NK-92 (cell line): ENCODE results near the gene LRRC18.

ENCODE experiments used
- DNase-seq: peaks from one replicate; lab custom pipeline; 2025; ENCODE audit not compliant: unreplicated experiment; lab: John Stamatoyannopoulos, UW

Gene LRRC18

DNA sequence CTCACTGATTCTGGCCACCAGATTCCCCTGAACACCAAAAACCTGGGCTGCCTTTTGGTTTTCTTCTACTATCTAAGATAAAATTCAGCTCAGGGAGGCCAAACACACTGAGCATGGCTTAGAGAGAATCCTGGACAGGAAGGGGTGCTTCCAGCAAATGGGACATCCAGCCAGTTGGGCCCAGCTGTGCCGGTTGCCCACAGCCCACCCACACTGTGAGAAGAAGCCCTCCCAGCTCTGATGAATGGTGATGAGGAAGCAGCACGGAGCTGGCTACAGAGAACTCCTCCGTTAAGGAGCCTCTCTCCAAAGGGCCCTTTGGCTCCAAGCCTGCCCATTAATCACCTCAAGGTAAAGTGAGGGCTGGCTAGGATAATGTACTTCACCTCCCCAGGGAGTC lies 15.9 kb downstream of the LRRC18 start:
- no peak for DNase-seq

DNA sequence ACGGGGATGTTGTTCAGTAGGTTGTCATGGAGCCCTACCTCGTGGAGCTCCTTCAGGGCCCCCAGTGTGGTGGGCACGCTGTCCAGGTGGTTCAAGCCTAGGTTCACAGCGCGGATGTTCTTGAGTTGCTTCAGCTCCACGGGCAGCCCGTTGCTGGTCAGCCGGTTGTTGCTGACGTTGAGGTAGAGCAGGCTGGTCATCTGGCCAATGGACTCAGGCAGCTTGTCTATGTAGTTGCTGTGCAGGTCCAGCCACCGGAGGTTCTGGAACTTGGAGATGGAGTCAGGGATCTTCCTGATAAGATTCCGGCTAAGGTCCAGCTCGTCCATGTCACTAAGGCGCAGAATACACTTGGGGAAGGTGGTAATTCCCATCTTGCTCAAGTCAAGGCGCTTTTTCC lies 26.0 kb downstream of the LRRC18 start:
- DNase-seq = no peak

DNA sequence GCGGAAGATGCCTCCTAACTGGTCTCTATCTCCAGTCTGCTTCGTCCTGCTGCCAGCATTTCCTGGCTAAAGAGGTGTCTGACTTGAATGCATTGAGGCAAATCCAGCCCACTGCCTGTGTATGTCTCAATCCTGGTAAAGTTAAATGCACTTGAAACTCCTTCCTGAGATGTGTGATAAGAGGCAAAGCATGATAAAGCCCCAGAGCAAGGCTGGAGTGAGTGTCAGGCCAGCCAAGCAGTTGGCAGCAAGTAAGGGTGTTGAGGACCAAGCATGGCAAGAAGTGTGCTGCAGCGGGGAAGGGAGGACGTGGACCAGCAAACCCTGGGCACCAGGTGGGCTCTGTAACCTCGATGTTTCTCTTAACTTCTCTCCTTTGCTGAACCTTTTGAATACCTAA lies 29.1 kb downstream of the LRRC18 start:
- no peak for DNase-seq

DNA sequence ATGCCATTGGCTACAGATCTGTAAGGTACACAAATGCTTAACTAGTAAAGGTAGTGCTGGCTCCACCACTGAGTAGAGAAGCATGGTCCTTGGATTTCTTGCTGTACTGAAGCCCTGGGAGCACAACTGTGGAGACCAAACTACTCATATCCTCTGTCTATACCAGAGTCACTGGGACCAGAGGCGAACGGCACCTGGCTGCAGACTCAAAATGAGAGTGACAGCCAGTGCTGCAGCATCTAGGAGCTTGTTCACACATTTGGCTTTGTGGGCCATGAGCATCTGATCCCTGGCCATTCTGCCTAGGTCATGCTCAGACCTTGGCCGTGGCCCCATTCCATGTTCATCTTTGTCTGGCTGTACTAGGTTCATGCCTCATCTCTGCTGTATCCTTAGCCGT lies 31.9 kb downstream of the LRRC18 start:
- no peak for DNase-seq

DNA sequence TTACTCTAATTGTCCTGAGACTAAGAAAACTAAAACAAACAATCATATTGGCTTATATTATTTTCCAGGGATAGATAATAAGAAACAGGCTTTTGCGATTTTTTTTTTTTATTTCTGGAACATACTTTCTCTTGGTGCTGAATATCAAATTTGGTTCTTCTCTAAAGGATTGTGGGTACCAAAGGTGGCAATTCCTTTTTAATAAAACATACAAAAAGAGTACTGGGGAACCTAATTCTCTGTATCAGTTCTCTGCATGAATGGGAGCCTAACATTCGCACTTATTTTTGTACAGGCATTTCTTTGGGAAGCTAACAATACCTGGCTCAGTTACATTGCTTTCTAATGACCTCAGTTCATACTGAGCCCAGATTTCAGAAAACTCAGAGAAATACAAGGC lies 32.8 kb downstream of the LRRC18 start:
- DNase-seq = no peak

DNA sequence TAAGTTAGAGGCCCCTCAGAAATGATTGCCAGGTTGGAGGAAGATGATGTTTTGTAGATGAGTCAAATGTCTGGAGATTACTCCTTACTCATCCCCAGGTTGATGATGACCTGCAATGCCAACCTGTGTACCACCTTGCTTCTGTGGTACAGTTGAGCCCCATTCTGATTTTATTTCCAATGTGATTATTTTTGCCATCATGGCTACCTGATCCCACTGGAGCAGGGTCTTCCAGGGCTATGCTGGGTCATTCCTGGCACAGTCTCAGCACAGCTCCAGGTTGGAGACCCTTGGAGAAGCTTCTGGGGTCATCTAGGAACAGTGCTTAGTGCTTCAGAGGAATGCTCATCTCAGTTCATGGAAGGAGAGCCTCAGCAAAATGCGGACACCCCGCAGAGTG lies 34.3 kb downstream of the LRRC18 start:
- DNase-seq = no peak

DNA sequence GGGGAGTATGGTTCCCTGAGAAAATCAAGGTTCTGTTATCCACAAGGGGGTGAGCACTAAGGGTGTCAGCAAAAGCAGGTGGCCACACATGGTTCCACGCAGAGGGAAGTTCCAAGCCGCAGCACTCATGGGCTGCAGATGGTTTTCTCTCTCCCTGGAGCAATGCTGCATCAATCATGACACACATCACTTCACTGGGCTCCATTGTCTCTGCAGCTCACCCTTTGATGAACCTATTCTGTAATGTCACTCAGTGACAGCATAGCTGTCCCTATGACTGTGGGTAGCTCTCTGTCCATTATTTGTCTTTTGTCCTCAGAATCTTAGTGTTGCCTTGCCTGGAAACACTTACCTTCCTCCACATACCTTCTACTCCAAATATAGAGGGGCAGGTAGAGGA lies 34.8 kb downstream of the LRRC18 start:
- no peak for DNase-seq

DNA sequence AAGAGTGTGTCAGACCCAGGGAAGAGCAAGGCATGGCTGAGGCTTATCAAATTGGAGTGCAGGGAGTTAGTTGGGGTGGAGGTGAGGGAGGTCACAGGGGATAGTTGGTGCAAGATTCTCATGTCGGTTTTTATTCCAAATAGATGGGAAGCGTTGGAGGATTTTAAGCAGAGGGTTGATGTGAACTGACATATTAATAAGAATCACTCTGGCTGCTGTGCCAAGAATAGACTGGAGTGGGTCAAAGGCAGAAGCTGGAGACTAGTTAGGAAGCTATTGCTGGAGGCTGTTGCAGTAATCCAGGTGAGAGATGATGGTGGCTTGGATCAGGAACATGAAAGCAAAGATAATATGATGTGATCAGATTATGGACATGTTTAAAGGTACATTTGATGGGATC lies 36.5 kb downstream of the LRRC18 start:
- no peak for DNase-seq

DNA sequence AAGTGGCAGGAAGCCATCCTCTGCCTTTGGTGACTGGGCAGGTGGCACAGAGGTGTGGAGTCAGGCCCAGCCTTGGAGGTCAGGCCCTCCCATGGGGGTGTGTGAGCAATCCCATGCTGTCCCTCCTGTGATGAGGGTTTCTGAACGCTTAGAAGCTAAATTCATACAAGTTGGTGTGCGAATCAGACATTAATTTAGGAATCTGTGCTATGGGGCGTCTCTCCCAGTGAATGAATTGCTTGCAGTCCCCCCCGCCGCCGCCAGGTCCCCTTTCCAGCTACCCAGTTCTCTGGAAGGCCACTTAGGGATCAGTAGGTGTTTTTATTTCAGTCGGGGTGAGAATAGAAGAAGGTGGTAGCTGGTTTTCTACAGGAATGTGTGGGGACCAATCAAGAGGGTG lies 37.5 kb downstream of the LRRC18 start:
- DNase-seq = no peak

DNA sequence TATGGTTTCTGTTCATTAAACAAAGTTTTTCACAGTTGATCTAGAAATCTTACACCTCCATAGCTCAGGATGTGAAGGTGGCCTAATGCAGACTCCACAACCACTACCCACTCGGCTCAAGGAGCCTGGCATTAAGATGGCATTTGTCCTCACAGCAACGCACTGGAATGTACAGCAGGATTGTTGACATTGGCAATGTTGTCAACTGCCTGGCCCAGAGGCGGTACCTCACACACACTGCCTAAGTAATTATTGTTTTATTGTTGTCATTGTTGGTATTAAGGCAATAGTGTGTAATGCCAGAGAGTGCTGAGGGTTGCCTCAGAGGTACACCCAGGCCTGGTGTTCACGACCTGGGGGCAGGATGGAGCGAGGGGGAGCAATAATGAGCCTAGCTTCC lies 38.3 kb downstream of the LRRC18 start:
- DNase-seq = no peak

DNA sequence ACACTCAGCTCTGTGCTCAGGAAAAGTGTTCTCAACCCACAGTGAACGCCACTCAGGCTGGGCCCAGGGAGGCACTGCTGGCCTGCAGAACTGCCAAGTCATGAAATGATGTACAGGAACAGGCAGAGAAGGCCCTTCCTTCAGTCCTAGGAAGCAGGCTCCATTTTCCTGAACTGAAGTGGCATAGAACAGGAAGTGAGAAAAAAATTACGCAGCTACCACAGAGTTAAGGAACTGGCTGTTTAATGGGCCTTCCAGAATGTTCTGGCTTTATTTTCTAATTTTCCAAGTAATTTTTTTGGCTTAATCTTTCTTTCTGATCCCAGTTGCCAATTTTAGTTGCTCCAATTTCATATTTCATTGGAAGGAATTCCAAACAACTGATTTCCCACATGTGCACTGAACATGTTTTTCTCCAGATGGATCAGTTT lies 39.3 kb downstream of the LRRC18 start:
- DNase-seq = no peak

DNA sequence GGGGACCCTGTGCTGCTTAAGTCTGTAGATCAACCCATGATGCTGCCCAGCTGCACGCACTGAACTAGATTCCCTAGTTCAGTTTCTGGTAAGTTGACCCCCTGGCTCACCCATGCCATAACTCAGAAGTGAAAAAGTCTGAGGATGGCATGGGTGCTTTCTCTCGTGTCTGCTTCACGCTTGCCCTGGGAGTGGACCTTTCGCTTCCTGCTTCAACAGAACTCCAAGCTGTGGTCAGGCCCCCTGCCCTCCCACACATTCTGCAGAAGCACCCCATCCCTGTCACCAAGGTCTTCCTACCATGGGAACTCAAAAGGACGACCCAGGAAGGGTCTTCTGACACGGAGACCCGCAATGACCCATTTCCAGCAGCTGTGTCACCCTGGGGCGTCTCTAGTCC lies 39.9 kb downstream of the LRRC18 start:
- DNase-seq = no peak

DNA sequence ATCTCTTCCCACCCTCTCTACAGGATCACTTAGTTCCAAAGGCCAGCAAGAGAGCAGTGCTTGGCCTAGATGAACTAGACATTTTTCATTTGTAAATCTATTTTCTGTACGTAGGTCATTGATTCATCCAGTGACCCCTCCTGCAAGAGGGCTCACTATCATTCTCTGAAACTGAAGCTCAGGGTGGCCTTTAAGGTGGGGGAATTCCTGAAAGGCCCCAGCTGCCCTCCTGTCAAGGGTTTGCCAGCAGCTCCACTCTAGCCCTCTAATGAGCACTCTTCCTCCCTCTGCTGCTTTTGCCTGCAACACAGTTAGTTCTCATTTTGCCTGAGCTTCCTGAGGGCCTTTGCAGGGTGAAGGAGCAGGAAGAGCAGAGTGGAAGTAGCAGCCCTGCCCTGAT lies 41.2 kb downstream of the LRRC18 start:
- DNase-seq = no peak

DNA sequence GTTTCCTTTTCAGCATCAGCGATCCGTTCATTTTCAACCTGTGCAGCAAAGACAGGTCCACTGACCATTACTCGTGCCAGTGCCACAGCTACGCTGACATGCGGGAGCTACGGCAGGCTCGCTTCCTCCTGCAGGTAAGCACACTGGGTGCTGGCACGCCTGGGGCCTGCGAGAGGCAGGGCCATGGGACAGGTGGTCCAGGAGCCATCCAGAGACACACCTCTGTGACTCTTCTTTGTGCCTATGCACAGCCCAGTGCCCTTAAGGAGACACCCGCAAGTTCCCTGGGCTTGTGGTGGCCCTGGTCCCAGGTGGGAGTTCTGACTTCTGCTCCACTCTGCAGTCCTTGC lies 42.2 kb downstream of the LRRC18 start:
- DNase-seq = no peak

DNA sequence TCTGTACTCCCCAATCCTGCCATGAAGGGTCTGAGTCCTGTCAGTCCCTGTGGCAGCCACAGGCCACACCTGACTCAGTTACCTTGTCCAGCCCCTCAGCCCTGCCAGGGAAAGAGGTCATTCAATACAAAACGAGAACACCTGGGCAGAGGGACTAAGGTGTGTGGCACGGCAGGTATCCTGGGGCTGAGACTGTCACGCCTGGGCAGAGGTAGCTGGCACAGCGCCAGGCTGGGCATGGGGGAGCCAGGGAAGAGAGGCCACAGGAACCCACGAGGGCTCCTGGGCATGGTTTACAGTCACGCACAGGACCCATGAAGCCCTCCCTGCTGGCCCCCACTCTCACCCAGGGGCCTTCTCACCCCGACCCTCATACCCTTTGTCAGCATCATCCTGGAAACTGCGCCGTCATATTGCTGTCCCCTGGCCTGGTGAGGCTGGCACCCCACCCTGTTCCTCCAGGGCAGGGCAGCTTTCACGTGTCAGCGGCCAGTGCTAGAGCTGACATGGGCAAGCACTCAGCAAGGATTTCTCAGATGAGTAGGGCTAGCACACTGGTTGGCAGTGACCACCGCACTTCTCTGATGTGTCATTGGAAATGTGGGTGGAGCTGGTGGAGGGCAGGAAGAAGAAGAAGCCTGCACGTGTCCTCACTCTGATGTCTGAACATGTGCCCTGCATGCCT lies 42.7 kb downstream of the LRRC18 start:
- DNase-seq = no peak

DNA sequence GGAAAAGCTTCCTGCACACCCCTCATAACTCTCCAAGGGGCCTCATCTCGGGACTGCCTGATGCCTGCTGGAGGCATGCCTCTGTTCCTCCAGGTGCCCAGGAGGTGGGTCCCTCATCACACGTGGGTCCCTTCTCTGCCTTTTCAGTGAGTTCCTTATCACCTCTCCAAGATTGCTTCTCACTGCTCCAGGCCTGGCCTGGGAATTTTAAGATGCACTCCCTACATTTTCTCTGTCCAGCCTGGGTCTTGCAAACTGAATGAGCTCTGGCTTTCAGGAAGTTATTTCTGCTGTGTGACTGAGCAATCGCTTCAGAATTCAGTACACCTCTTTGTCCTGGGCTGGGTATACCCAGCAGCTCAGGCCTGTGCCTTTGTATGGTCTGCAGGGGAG lies 43.8 kb downstream of the LRRC18 start:
- DNase-seq = no peak

DNA sequence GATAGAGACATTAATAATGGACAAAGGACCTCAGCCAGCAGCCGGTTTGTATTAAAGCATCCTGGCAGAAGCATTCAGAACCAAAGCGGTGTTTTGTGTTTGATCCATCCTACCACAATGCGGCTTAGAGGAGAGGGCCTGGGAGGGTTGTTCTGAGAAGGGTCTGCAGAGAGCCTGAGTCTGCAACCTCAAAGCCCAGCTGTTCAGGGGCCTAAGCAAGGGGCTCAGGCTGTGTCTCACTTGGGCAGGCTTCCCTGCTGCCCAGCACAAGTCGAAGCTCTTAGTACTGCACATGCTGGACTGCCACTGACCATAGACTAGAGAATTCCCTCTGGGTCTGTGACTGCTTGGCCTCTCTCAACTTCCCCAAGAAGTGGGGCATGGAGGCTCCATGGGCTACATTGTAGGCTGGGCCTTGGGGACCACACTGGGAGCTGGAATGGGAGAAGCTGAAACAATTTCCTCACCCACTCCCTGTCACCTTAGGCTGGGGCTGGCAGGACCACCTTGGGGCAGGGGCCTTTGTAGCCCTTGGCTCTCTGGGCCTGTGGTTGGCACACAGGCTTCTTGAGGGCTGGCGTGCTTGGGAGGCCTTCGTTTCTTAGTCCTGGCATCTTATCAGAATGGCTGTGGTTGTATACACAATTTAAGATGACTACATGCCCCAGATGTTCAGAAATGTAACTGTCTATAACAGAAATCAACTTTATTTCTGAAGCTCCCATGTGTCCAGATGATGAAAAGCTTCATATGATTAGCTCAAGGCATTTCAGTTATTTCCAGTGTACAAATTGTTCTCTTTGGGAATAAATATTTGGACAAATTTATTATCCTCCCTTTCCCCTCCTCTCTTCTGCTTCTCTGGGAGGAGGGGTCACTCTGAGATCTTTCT lies 44.5 kb downstream of the LRRC18 start:
- no peak for DNase-seq

DNA sequence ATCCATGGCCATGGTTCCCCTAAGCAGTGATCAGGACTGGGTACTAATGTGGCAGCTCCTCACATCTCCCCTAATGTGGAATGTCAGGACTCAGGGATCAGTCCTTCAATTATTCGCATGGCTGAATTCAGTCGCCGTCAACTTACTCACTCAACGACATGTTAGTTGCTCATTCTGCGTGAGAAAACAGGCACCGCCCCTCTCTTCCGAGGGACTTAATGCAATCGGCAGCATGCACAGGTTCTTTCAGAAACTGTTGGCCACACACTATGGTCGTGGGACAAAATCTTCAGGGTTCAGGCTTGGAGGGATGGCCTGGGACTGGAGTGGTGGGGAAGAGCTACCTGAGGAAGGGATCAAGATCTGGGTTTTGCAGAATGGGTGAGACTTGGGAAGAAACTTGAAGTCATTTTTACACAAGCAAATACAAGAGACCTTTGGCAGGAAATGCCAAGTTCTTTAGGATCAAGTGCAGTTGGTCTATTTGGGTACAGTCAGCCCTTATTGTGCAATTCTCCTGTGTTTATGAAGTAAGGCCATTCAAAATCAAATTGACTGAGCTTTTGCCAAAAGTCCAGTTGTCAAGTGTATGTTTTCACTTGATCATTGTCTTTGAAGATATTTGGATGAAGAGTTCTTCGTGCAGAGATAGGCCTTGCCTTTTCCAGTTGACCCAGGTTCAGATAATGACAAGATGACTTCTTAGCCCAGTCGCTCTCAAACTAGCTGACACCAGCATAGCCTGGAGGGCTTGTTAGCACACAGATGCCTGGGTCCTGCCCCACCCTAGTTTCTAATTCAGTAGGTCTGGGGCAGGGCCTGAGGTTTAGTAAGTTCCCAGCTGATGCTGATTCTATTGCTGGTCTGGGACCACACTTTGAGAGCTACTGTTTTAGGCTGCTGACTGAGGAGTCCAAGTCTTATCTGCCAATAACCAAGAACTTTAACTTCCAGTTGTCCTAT lies 48.5 kb downstream of the LRRC18 start:
- DNase-seq = no peak

DNA sequence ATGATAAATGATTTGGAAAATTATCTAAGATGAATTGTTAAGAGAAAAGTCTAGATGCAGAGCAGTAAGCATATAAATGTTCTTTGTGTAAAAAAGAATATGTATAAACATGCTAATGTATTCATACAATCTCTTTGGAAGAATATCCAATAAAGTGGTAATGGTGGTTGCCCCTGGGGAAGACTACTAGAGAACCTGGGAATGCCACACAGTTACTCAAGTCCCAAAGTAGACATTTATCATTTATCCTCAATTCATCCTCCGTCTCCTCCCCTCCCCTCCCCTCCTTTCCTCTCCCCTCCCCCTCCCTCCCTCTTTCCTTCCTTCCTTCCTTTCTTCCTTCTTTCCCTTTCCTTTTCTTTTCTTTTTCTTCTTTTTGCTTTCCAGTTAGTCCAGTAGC lies 51.7 kb downstream of the LRRC18 start:
- DNase-seq = no peak

DNA sequence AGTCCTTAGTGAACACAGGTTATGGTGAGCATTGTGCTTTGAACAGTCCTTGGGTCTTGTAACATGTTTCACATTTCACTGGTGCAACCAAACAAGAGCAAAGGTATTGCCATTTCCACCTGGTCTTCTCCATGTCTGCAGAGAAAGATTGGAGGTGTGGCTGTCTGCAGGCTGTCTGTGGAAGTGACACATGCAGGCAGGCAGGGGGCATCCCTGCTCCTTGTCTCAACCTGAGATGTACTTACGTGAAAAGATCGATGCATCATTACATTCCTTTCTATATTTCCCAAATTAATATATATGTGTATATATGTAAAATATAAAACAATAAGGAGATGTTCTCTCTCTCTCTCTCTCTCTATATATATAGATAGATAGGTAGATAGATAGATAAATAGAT lies 54.3 kb downstream of the LRRC18 start:
- DNase-seq = no peak

DNA sequence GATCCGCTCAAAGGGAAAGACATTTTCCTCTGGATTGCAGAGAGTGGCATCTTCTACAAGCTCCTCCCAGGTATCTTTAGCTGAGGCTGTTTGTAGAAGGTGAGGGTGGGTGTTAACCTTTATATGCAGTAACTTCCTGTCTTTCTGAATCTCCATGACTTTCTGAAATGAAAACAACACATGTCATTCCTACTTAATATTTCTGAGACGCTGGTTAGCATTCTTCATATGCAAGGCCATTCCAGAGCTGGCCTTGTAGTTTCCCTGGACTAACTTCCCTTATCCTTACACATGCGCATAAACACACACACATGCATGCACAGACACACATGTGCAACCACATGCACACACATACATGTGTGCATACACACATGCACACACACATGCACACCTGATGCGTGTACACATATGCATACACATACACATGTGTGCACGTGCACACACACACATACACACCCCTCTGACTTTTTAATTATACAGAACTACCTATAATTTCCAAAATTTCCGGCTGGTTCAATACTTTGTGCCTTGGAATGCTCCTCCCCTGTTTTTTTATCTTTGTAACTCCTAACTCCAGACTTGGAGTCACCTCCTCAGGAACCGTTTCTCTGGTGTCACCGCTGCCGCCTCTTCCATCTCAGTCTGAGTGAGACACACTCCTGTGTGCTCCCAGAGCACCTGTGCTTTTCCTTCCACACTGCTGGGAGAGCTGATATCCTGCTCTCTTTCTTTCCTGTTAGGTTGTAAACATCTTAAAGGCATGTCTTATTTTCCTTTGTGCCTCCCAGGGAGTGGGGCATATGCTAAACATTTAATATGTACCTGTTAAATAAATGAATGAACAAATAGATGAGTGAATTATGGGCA lies 55.2 kb downstream of the LRRC18 start:
- DNase-seq = no peak
